Spleen (tissue), 11 donors: ENCODE results near the gene CYP1A1. TPM values are rescaled to one million over a fixed set of nuclear protein-coding genes. Genes with fewer than 3 reads are reported as not detected.

ENCODE experiments used
- DNase-seq: peaks from one replicate; pipeline ENCODE4 v3.0.0-alpha.2; 2020
- H3K27ac ChIP-seq, 8 donors: fragments of 200-600 bp; sonication (generic) in 7 of 8; 1 replicate in 4 of 8; 2 replicates in 4 of 8; pipeline versions ENCODE4 v1.5.0 to v1.8.0; 2016 to 2021; ENCODE audit warnings: inconsistent platforms in 4 of 8, mild to moderate bottlenecking in 4 of 8, moderate library complexity in 1 of 8
- H3K27me3 ChIP-seq, 7 donors: fragments of 200-600 bp; sonication (generic) in 6 of 7; replicated peaks in 1 of 7; 1 replicate in 4 of 7; 2 replicates in 3 of 7; pipeline versions ENCODE4 v1.5.0 to v1.8.0; 2016 to 2021; ENCODE audit warnings: inconsistent platforms in 3 of 7, mild to moderate bottlenecking in 1 of 7
- H3K36me3 ChIP-seq, 6 donors: fragments of 200-600 bp; sonication (generic) in 5 of 6; 1 replicate in 4 of 6; 2 replicates in 2 of 6; pipeline versions ENCODE4 v1.5.0 to v1.8.0; 2016 to 2021; ENCODE audit warnings: inconsistent platforms in 2 of 6
- H3K4me1 ChIP-seq, 6 donors: fragments of 200-600 bp; sonication (generic) in 5 of 6; 1 replicate in 3 of 6; 2 replicates in 3 of 6; pipeline versions ENCODE4 v1.5.0 to v1.8.0; 2016 to 2021; ENCODE audit warnings: inconsistent platforms in 3 of 6
- H3K4me3 ChIP-seq, 8 donors: fragments of 200-600 bp; sonication (generic) in 7 of 8; 1 replicate in 4 of 8; 2 replicates in 4 of 8; pipeline versions ENCODE4 v1.5.0 to v1.8.0; 2016 to 2021; ENCODE audit warnings: inconsistent platforms in 4 of 8, mild to moderate bottlenecking in 4 of 8, moderate library complexity in 2 of 8
- H3K9me3 ChIP-seq, 8 donors: fragments of 200-600 bp; sonication (generic) in 7 of 8; 1 replicate in 4 of 8; 2 replicates in 4 of 8; pipeline versions ENCODE4 v1.5.0 to v1.8.0; 2016 to 2021; ENCODE audit warnings: inconsistent platforms in 4 of 8
- CTCF ChIP-seq, 11 experiments: fragments of 200-600 bp in 7 of 11; fragments of 450-650 bp in 4 of 11; sonication (generic) in 4 of 11; IDR thresholded peaks in 8 of 11; conservative IDR thresholded peaks in 3 of 11; 1 replicate in 7 of 11; 2 replicates in 4 of 11; pipeline versions ENCODE4 v1.4.0 to v1.8.0; 2016 to 2021; ENCODE audit warnings: antibody characterized with exemption in 11 of 11, inconsistent platforms in 4 of 11, mild to moderate bottlenecking in 1 of 11
- POLR2A ChIP-seq, 3 donors: fragments of 450-650 bp; IDR thresholded peaks; one replicate each; pipeline ENCODE4 v1.5.1; 2017; ENCODE audit warnings: antibody characterized with exemption in 3 of 3, mild to moderate bottlenecking in 1 of 3
- POLR2AphosphoS5 ChIP-seq, 3 donors: sonication (generic); formaldehyde crosslinking; IDR thresholded peaks; one replicate each; pipeline ENCODE4 v1.5.1; 2017; ENCODE audit warnings: antibody characterized with exemption in 3 of 3
- WGBS, 5 donors: extraction: QIAGEN DNeasy Blood & Tissue Kit in 3 of 5; methylation state at CpG; one replicate each; pipeline versions ENCODE4 v1.1.5 to v1.1.7; 2013 to 2018; 5-methylcytosine and 5-hydroxymethylcytosine counted together
- intact Hi-C: fragments of 100-400 bp; cut with DNase I; formaldehyde crosslinking; loops from one replicate; pipeline ENCODE4 v1.15.0; 2023; ENCODE audit warnings: low total_unique reads
- polyA plus RNA-seq, 3 donors: library from polyadenylated mRNA; stranded (reverse); fragments of 200-250 nt; gene quantifications; one replicate each; pipeline ENCODE4 v1.2.1, GENCODE V29; 2013
- total RNA-seq, 7 donors: library from RNA; depleted of rRNA in 3 of 7; stranded (reverse); fragments of >200 nt in 3 of 7; fragmentation: NEBNext Ultra II Directional in 4 of 7; extraction: Animal tissue kit (Norgen Biotek cat#: 25700) in 4 of 7; gene quantifications; one replicate each; pipeline versions ENCODE4 v1.1.0 to v1.2.1, GENCODE V29; 2016 to 2021
- donor health status: healthy with polysubstance abuse.
- donor health status: DM: no; HTN: no; CAD: no; lungs with moderate emphysema.
- donor health status: DM: no; HTN: no; CAD: no.
- donor health status: Bipolar disorder and iron deficiency.
- donor health status: healthy.
- donor health status: DM: no; HTN: no; CAD: no.
- donor health status: DM: yes; HTN: yes; CAD: no.

Gene CYP1A1
- total and polyA plus RNA-seq, 10 donors: 0.03 to 1.1 (median 0.05) TPM; not detected in 6

- intact Hi-C loops: no loop called here
- H3K9me3 ChIP-seq: no peaks in the 10 kb centered on the region
- no peaks in the 10 kb centered on the region for H3K36me3 ChIP-seq
- peak overlapping the region in 5 of 8 donors; percentile 71 to 91 (median 81) for H3K4me3 ChIP-seq
- peaks cover 0 to 8% (median 0%) of the 10 kb centered on the region in 7 donors for H3K27me3 ChIP-seq
- TF ChIP-seq CTCF (IDR thresholded peaks at IDR 0.05 in 8 of 11, conservative IDR thresholded peaks at IDR 0.05 in 3 of 11) (no peak), POLR2AphosphoS5 (IDR thresholded peaks at IDR 0.05) (no peak), POLR2A (IDR thresholded peaks at IDR 0.05) (no peak)
- H3K27ac ChIP-seq: peak overlapping the region in 2 of 8 donors; percentile 83 to 87
- DNase-seq: no peak
- 58 to 70% (median 59%) methylated on average over 2 of the region's 2 CpGs for WGBS, 5 donors
- peaks cover 3 to 40% (median 28%) of the 10 kb centered on the region in 6 donors for H3K4me1 ChIP-seq
Observed at GRCh38 chr15:74696808-74697207, 28.5 kb downstream of the CYP1A1 start.

- intact Hi-C loops: no loop called here
- peaks cover 0 to 4% (median 0%) of the 10 kb centered on the region in 7 donors for H3K27me3 ChIP-seq
- peak overlapping the region; percentile 71 to 94 (median 83) for H3K4me3 ChIP-seq
- WGBS, 5 donors: 2 to 7% (median 5%) methylated on average over 10 of the region's 10 CpGs
- no peak for DNase-seq
- H3K36me3 ChIP-seq: no peaks in the 10 kb centered on the region
- H3K9me3 ChIP-seq: no peaks in the 10 kb centered on the region
- peak overlapping the region in 7 of 8 donors; percentile 66 to 88 (median 83) for H3K27ac ChIP-seq
- TF ChIP-seq CTCF (IDR thresholded peaks at IDR 0.05 in 8 of 11, conservative IDR thresholded peaks at IDR 0.05 in 3 of 11) (no peak), POLR2A (IDR thresholded peaks at IDR 0.05) (no peak), POLR2AphosphoS5 (IDR thresholded peaks at IDR 0.05) (no peak)
- peaks cover 3 to 40% (median 28%) of the 10 kb centered on the region in 6 donors for H3K4me1 ChIP-seq
Observed at GRCh38 chr15:74696398-74696729, 29.0 kb downstream of the CYP1A1 start.

GRCh38 chr15:74695597-74696397 is 29.5 kb downstream of the CYP1A1 start, which contains the start of gene EDC3:
EDC3 (minus strand) TSS chr15:74696024; CDS start chr15:74675124, 20,900 bp downstream.
- intact Hi-C loops: no loop called here
- 0% methylated on average over 39 to 46 of the region's 46 CpGs for WGBS, 5 donors
- Histone ChIP-seq H3K4me1 (peaks cover 3 to 40% (median 28%) of the 10 kb centered on the region in 6 donors), H3K27ac (peak within 1 kb of the TSS; percentile 54 to 88 (median 82)), H3K36me3 (peaks cover 0 to 1% (median 0%) of the 10 kb centered on the region in 6 donors), H3K9me3 (no peaks in the 10 kb centered on the region), H3K4me3 (peak within 1 kb of the TSS; percentile 71 to 94 (median 83)), H3K27me3 (no peaks in the 10 kb centered on the region)
- TF ChIP-seq POLR2AphosphoS5 (IDR thresholded peaks at IDR 0.05) (peak; percentile 90 to 93 (median 91)), CTCF (IDR thresholded peaks at IDR 0.05 in 8 of 11, conservative IDR thresholded peaks at IDR 0.05 in 3 of 11) (no peak)
- peak; percentile 93 for DNase-seq

- WGBS, 5 donors: 84 to 97% (median 87%) methylated on average over 1 of the region's 1 CpG
- no peaks in the 10 kb centered on the region for H3K9me3 ChIP-seq
- intact Hi-C loops: no loop called here
- DNase-seq: no peak
- H3K27me3 ChIP-seq: no peaks in the 10 kb centered on the region
- TF ChIP-seq CTCF (IDR thresholded peaks at IDR 0.05 in 8 of 11, conservative IDR thresholded peaks at IDR 0.05 in 3 of 11) (no peak), POLR2A (IDR thresholded peaks at IDR 0.05) (no peak), POLR2AphosphoS5 (IDR thresholded peaks at IDR 0.05) (no peak)
- H3K4me3 ChIP-seq: no peak overlapping the region
- peaks cover 0 to 9% (median 0%) of the 10 kb centered on the region in 6 donors for H3K36me3 ChIP-seq
- peaks cover 3 to 40% (median 28%) of the 10 kb centered on the region in 6 donors for H3K4me1 ChIP-seq
- no peak overlapping the region for H3K27ac ChIP-seq
Observed at GRCh38 chr15:74692327-74692726, 33.0 kb downstream of the CYP1A1 start.
